Type B pancreatic cell (in vitro differentiated cells): ENCODE results near the gene USP44. TPM values are rescaled to one million over a fixed set of nuclear protein-coding genes. Genes with fewer than 3 reads are reported as not detected.

Experiments used
- DNase-seq: peaks from one replicate; pipeline ENCODE4 v3.0.0; 2021; ENCODE audit warnings: mixed read lengths; ENCODE audit not compliant: unreplicated experiment; ENCODE audit errors: extremely low spot score
- H3K27ac Mint-ChIP-seq: 2 replicates; pipeline ENCODE4 v1.8.0; 2021; ENCODE audit warnings: mild to moderate bottlenecking, mixed read lengths
- H3K27me3 Mint-ChIP-seq: 2 replicates; pipeline ENCODE4 v1.8.0; 2021; ENCODE audit warnings: mixed read lengths
- H3K36me3 Mint-ChIP-seq: 2 replicates; pipeline ENCODE4 v1.8.0; 2021; ENCODE audit warnings: mixed read lengths
- H3K4me1 Mint-ChIP-seq: one replicate; pipeline ENCODE4 v1.8.0; 2021; ENCODE audit warnings: mixed read lengths; ENCODE audit not compliant: unreplicated experiment
- H3K4me3 Mint-ChIP-seq: 2 replicates; pipeline ENCODE4 v1.8.0; 2021; ENCODE audit warnings: mild to moderate bottlenecking, mixed read lengths
- H3K9me3 Mint-ChIP-seq: 2 replicates; pipeline ENCODE4 v1.8.0; 2021; ENCODE audit warnings: mixed read lengths
- total RNA-seq: library from RNA; stranded (reverse); gene quantifications from 2 replicates; pipeline ENCODE4 v1.2.1, GENCODE V29; 2021; ENCODE audit warnings: low replicate concordance
- TF ChIP-seq, protein P1 (sequence below): fragments of 200-600 bp; sonication (generic); conservative IDR thresholded peaks from 2 replicates; pipeline ENCODE4 v1.5.0; 2021; ENCODE audit warnings: antibody characterized with exemption, mild to moderate bottlenecking

The USP44 gene
- total RNA-seq, 1 donor from 2014 or later: 0.80 TPM

DNA sequence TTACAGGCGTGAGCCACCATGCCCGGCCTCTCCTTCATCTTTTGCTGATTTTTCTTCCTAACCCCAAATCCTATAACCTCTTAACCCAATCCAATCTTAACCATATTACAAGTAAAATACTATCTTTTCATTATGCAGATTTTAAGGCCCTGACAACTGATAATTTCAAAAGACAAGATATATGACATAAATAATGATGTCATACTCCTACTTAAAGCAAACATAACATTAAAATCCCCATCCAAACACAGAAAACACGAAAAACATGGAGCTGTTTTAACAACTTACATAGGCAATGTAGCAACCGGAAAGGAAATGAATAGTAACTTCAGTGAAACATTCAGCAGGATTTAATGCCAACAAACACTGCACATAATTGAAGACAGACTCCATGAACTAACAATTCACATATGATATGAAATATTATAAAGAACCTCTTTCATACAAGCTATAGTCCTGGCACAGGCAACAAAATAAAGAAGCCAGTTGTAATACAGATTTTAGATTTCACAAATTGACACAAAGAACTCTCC is 21.5 kb downstream of the USP44 start:
- H3K27ac Mint-ChIP-seq: no peak overlapping the region
- no peak overlapping the region for H3K4me3 Mint-ChIP-seq
- H3K27me3 Mint-ChIP-seq: no peaks in the 10 kb centered on the region
- H3K36me3 Mint-ChIP-seq: no peaks in the 10 kb centered on the region
- no peak for DNase-seq
- no peaks in the 10 kb centered on the region for H3K9me3 Mint-ChIP-seq
- peaks cover 5% of the 10 kb centered on the region for H3K4me1 Mint-ChIP-seq
- TF ChIP-seq, protein P1, sequence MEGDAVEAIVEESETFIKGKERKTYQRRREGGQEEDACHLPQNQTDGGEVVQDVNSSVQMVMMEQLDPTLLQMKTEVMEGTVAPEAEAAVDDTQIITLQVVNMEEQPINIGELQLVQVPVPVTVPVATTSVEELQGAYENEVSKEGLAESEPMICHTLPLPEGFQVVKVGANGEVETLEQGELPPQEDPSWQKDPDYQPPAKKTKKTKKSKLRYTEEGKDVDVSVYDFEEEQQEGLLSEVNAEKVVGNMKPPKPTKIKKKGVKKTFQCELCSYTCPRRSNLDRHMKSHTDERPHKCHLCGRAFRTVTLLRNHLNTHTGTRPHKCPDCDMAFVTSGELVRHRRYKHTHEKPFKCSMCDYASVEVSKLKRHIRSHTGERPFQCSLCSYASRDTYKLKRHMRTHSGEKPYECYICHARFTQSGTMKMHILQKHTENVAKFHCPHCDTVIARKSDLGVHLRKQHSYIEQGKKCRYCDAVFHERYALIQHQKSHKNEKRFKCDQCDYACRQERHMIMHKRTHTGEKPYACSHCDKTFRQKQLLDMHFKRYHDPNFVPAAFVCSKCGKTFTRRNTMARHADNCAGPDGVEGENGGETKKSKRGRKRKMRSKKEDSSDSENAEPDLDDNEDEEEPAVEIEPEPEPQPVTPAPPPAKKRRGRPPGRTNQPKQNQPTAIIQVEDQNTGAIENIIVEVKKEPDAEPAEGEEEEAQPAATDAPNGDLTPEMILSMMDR: no peak

DNA sequence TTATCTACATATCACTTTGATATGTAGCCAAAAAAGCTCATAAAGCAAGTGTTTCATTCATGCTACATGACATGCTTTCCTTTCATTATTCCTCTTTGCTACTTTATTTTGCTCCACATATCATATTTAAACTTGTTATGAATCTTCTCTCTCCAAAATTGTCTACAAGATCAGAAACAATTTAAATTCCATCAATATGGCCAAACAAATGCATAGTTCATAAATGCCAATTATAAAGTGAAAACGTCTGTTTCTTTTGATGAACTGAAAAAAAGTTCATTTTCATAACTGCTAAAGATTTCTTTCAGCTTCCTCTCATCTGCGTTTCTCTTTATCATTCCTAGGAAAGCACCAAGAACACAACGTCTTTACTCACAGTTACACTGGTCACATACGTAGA is 22.8 kb downstream of the USP44 start:
- no peaks in the 10 kb centered on the region for H3K27me3 Mint-ChIP-seq
- no peak for DNase-seq
- no peaks in the 10 kb centered on the region for H3K9me3 Mint-ChIP-seq
- H3K36me3 Mint-ChIP-seq: no peaks in the 10 kb centered on the region
- TF ChIP-seq, protein P1: no peak
- no peaks in the 10 kb centered on the region for H3K4me1 Mint-ChIP-seq
- no peak overlapping the region for H3K27ac Mint-ChIP-seq
- no peak overlapping the region for H3K4me3 Mint-ChIP-seq

DNA sequence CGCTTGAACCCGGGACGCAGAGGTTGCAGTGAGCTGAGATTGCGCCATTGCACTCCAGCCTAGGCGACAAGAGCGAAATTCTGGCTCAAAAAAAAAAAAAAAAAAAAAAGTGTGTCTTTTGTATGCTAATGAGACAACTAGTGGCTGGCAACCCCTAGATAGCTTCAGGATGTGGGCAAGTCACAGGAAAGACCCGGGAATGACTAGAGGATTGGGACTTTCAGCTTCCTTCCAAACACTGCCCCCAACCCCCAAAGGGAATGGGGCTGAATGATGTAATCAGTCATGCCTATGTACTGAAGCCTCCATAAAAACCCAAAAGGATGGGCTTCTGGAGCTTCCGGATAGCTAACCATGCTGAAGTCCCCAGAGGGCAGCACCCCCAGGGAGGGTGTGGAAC is 28.6 kb downstream of the USP44 start:
- no peaks in the 10 kb centered on the region for H3K4me1 Mint-ChIP-seq
- no peak overlapping the region for H3K4me3 Mint-ChIP-seq
- TF ChIP-seq, protein P1: no peak
- H3K36me3 Mint-ChIP-seq: no peaks in the 10 kb centered on the region
- no peak overlapping the region for H3K27ac Mint-ChIP-seq
- peaks cover 4% of the 10 kb centered on the region for H3K9me3 Mint-ChIP-seq
- H3K27me3 Mint-ChIP-seq: no peaks in the 10 kb centered on the region
- no peak for DNase-seq

DNA sequence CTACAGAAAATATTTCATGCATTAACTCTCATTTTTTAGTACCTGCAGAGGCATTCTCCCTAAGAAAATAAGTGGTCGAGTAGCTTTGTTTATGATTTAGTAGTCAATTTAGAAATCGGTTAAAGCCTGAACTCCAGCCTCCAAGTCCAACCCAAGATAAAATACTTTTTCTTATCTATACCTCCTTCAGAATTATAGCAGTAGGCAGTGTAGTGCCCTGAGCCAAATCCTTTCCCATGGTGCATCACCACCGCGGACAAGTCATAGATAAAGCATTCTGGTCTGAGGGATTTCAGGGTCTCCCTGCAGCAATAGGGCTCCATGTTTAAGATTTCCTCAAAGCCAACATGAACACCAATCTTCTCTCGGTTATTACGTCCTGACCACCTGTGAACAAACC is 30.5 kb downstream of the USP44 start:
- Mint-ChIP-seq H3K27ac (no peak overlapping the region), H3K9me3 (peaks cover 4% of the 10 kb centered on the region), H3K4me1 (peaks cover 9% of the 10 kb centered on the region), H3K4me3 (no peak overlapping the region), H3K36me3 (no peaks in the 10 kb centered on the region), H3K27me3 (no peaks in the 10 kb centered on the region)
- TF ChIP-seq, protein P1: no peak
- no peak for DNase-seq

DNA sequence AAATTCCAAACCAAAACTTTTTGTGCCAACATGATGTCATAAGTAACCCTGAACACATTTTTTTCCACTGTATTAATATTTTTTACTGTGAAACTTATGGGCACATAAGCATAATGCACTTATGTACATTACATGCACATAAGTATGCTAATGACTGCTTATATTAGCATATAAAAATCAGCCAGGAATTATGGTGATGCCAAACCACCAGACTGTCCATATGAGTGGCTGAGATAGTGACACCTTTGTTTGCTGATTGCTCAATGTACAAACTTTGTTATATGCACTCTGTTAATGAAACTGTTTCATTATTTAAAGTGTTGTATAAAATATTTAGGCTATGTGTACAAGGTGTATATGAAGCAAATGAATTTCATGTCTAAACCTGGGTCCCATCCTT is 32.3 kb downstream of the USP44 start:
- H3K27me3 Mint-ChIP-seq: no peaks in the 10 kb centered on the region
- no peak for DNase-seq
- H3K4me1 Mint-ChIP-seq: peaks cover 9% of the 10 kb centered on the region
- H3K4me3 Mint-ChIP-seq: no peak overlapping the region
- H3K9me3 Mint-ChIP-seq: peaks cover 4% of the 10 kb centered on the region
- H3K36me3 Mint-ChIP-seq: peaks cover 9% of the 10 kb centered on the region
- TF ChIP-seq, protein P1: no peak
- H3K27ac Mint-ChIP-seq: no peak overlapping the region

DNA sequence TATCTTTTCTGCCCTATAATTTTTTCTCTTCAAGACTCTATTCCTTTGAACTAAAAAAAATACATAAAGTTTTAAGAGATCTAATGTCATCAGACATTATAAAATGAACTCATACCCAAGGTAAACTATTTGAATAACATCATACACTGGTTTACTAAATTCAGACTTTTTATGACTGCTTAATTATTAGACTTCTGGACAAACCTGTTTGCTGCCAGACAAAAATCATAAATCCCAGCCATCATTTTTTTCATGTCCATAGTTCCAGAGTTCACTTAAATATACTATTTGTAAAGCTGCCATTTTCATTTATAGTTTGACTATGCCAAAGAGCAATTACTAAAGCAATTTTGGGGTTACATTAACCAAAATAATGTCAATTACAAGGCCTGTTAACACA is 34.0 kb downstream of the USP44 start:
- no peak for DNase-seq
- Mint-ChIP-seq H3K4me1 (peaks cover 9% of the 10 kb centered on the region), H3K27ac (peak overlapping the region; percentile 42), H3K4me3 (no peak overlapping the region), H3K27me3 (no peaks in the 10 kb centered on the region), H3K36me3 (peaks cover 22% of the 10 kb centered on the region), H3K9me3 (peaks cover 4% of the 10 kb centered on the region)
- TF ChIP-seq, protein P1: no peak
